Measurements from ENCODE around the gene TLDC2.

- no peak for TF ChIP-seq CTCF (IDR thresholded peaks at IDR 0.05)
- no peak for TF ChIP-seq POLR2A (IDR thresholded peaks at IDR 0.05)
Observed at GRCh38 chr20:36888880-36889516, 13.1 kb downstream of the TLDC2 start.

Measured in uterus (tissue), 2 donors.